Hematopoietic multipotent progenitor cell treated with erythropoietin and hydrocortisone succinate and interleukin-3 and kit ligand, for 4 days (in vitro differentiated cells): ENCODE results near the gene RIMKLA.

ENCODE experiments used
- DNase-seq: peaks from one replicate; pipeline ENCODE4 v3.0.0-alpha.2; 2015

RIMKLA gene

DNA sequence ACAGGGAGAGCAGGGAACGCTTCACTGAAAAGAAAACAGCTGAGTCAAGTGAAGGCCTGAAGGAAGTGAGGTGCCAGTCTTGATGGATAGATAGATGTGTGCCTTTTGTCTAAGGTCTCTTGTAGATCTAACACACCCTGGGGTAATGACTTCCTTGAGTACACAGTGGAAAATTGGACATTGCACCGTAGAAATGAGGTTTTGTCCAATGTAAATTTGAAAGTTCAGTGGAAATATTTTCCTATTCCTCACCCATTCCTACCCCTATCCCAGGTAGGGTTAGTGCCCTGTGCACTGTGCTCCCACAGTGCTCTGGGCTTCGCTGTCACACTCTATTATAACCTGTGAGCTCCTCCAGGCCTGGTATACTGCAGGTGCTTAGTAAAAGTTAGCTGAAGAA lies 50.9 kb downstream of the RIMKLA start:
- DNase-seq: no peak

DNA sequence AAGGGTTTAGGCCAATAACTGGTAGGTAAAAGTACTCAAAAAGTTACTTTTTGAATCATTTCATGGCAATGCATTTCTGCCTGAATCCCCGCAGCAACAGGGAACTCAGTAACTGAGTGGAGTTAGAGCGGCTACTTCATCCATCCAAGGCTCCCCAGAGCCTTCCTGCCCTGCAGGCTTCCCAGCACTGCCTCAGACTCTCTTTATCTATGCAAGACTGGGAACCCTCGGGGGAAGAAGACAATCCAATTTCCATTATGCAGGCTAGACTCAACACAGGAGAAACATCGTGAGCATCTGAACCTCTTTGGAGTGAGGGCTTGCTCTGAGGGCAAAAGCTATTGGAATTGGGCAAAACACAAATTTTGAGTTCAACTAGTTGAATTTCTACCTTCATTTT lies 52.1 kb downstream of the RIMKLA start:
- no peak for DNase-seq

GRCh38 chr1:42433369-42433768 lies 52.8 kb downstream of the RIMKLA start:
- DNase-seq: no peak

DNA sequence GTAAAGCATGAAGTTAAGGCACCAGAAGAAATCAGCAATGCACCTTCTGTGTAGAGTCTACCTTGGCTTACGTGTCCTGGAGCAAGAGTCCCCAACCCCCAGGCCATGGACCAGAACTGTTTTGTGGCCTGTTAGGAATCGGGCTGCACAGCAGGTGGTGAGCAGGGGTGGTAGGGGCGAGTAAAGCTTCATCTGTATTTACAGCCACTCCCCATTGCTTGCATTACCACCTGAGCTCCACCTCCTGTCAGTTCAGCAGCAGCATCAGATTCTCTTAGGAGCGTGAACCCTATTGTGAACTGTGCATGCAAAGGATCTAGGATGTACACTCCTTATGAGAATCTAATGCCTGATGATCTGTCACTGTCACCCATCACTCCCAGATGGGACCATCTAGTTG lies 53.7 kb downstream of the RIMKLA start:
- no peak for DNase-seq

DNA sequence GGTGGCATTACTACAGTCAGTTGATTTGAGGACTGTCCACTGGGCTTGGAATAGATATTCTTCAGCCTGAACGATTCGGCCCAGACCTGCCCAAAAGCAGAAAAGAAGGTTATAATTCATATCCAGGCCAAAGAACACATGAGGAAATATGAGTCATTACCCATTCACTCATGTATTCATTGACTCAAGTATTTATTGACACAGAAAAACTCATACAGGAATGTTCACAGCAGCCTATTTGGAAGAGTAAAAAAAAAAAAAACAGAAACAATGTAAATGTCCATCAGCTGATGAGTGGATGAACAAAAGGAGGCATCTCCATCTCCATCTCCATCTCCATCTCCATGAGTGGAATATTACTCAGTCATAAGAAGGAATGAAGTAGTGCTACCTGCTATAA lies 59.3 kb downstream of the RIMKLA start:
- DNase-seq: no peak

DNA sequence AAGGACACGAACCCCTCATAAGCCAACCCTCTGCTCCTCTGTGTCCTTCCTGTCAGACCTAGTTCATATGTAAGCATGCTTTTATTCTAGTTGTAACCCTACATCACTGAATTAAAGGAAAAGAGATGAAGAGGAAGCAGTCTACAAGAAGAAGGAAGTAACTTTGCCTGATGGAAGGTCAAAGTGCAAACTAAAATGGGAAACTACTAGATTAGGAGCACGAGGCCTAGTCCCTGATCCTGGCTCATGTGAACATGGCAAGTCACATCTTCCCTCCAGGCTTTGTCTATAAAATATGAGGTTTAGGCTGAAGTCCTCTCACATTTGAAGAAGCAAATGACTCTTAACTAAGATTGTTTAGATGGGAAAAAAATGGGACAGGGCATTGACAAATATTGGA lies 62.1 kb downstream of the RIMKLA start:
- DNase-seq: no peak

DNA sequence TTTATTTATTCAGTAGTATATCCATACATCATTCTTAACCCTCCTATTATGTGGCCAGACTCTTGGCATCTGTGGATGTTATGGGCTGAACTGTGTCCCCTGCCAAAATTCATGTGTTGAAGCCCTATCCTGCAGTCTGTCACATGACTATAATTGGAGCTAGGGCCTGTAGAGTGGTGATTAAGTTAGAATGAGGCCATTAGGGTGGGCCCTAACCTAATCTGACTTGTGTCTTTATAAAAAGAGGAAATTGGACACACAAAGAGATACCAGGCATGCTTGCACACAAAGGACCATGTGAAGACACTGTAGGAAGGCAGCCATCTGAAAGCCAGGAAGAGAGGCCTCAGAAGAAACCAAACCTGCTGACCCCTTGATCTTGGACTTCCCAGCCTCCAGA lies 68.7 kb downstream of the RIMKLA start:
- DNase-seq: peak; percentile 78

DNA sequence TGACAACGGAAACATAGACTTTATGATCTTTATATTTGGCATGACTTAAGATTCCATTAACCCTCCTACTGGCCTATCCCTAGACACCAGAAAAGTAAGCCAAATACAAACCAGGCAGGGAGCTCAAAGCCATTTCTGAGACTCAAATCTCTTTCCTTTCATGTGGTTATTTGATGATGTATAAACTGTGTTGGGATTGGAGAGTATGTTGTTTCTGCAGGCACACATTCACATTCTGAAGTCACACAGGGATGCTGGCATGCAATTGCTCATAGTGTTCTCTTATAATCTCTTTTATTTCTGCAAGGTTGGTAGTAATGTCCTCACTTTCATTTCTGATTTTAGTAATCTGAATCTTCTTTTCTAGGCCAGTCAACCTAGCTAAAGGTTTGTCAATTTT lies 69.5 kb downstream of the RIMKLA start:
- DNase-seq: no peak

DNA sequence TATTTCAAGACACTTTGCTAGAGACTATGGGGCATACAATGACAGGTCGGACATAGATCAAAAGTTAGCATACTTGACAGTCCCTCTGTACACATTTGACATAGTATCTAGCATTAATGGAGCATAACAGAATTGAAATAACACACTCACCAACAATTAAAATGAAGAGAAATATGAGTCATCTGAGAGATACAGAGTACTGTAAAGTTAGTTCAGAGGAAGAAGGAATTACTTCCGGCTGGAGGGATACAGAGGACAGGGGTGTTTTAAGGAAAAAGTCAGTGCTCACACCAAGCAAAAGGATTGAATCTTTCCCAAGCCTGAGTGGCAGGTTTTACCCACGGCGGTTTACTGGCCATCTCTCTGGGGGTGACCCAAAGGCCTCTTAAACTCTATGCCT lies 72.8 kb downstream of the RIMKLA start:
- DNase-seq: no peak

DNA sequence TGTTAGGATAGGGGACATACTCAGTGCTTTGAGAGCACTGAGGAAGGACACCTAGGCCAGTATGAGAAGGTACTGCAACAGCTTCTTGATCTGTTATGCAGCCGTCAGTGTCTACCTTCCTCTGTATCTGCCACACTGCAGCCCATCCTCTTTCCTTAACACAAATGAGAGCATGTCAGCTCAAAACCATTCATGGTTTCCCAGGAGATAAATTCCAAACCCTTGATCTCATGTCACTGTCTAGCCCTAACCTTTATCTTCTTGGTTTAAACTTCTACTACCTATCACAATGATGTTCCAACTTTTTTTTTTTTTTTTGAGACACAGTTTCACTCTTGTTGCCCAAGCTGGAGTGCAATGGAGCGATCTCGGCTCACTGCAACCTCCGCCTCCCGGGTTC lies 73.8 kb downstream of the RIMKLA start:
- DNase-seq: no peak

DNA sequence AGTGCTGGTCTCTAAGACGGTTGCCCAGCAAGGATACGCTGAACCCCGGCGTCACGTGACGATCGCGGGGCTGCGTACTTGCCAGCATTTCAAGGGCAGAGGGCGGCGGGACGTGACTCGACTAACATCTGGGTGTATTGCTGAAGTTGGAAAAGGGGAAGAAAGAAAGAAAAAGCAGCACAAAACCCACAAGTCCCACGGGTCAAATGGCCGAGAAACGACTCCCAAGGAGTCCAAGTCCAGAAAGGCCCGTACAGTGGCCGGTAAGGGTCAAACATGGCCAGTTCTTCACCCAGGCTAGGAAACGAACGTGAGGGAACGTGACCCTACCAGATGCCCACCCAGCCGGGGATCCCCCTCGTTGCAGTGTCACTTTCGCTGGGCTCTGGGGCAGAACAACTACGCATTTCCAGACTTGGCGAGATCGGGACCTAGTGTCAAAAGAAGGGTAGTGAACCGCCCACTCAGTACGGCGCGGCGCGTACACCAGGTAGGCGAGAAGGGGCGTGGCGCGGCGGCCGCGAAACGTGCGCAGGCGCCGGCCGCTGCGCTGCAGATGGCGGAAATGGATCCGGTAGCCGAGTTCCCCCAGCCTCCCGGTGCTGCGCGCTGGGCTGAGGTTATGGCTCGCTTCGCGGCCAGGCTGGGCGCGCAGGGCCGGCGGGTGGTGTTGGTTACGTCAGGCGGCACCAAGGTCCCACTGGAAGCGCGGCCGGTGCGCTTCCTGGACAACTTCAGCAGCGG lies 75.6 kb downstream of the RIMKLA start, which contains the start of the genes PPCS and ZMYND12:
TSS of gene PPCS (plus strand) at position 534 of the 744 bp plus-strand sequence. CDS start at position 557, 23 bp downstream.
TSS of gene ZMYND12 (minus strand) at position 13 of the 744 bp plus-strand sequence. CDS start 25 bp downstream, outside the sequence.
- peak; percentile 94 for DNase-seq

GRCh38 chr1:42456754-42457089 lies 76.1 kb downstream of the RIMKLA start:
- DNase-seq: peak; percentile 88

- no peak for DNase-seq
Observed at GRCh38 chr1:42461196-42461595, 80.6 kb downstream of the RIMKLA start.

GRCh38 chr1:42462828-42463763 lies 82.5 kb downstream of the RIMKLA start, which contains the start of gene CCDC30:
Gene CCDC30 (plus strand): TSS chr1:42463286. CDS start chr1:42480552, 17,266 bp downstream.
- peak; percentile 99 for DNase-seq

DNA sequence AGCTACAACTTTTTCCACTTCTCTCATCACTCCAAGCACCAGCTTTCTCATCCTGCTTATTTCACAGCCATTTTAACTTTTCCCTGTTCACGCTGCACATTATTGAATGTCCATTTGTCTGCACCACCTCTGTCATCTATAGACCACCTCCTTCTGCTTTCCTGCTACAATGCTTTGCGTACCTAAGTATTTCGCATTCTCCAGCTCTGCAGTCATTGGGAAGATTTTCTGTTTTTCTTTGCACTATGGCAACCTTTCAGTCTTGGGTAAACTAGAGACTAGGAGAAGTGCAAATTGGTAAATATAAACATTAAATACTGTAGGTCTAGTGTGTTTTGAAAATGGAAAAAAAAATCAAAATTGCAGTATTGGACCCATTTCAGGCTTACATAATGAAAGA lies 83.3 kb downstream of the RIMKLA start:
- no peak for DNase-seq

GRCh38 chr1:42466030-42466429 lies 85.4 kb downstream of the RIMKLA start:
- DNase-seq: no peak

- DNase-seq: no peak
Observed at GRCh38 chr1:42469727-42470126, 89.1 kb downstream of the RIMKLA start.
